ENCODE measurements around the gene HEYL. TPM values are rescaled to one million over a fixed set of nuclear protein-coding genes. Genes with fewer than 3 reads are reported as not detected.
A peak's percentile ranks its signal among the peaks of the same experiment; 100 is the strongest.
"Not testable (repeated sequence)": the region's sequence is repeated elsewhere in the genome, so short reads cannot be mapped to it uniquely, and the experiment has no call there.

The HEYL gene
- total RNA-seq, 2 experiments from 2014 or later: not detected

- CTCF ChIA-PET: interaction anchor here (0.6 to 2.0 kb wide), 8 partner anchors 9 to 182 kb away, joined by 3 to 5 read pairs (median 3); partner anchors contain the start of gene PABPC4
- Mint-ChIP-seq H3K9me3 (no peaks in the 10 kb centered on the region), H3K27me3 (no peaks in the 10 kb centered on the region), H3K4me3 (no peak overlapping the region), H3K27ac (no peak overlapping the region), H3K36me3 (ENCODE audit: low read depth) (no peaks in the 10 kb centered on the region), H3K4me1 (peaks cover 12% of the 10 kb centered on the region)
- DNase-seq: peak; percentile 80
- POLR2A ChIA-PET: no interaction called here
These were observed 29.7 kb downstream of the HEYL start for GRCh38 chr1:39609618-39610331.

GRCh38 chr1:39608921-39609320, 30.5 kb downstream of the HEYL start:
- Mint-ChIP-seq H3K4me3 (no peak overlapping the region), H3K4me1 (peaks cover 12% of the 10 kb centered on the region), H3K36me3 (ENCODE audit: low read depth) (no peaks in the 10 kb centered on the region), H3K9me3 (no peaks in the 10 kb centered on the region), H3K27me3 (peaks cover 2% of the 10 kb centered on the region), H3K27ac (no peak overlapping the region)
- ChIA-PET CTCF (interaction anchor here (1.1 to 1.3 kb wide), 4 partner anchors 15 to 61 kb away, joined by 3 to 10 read pairs (median 4); no protein-coding TSS in a partner anchor), POLR2A (no interaction called here)
- no peak for DNase-seq

GRCh38 chr1:39603677-39604076, 35.8 kb downstream of the HEYL start:
- H3K27ac Mint-ChIP-seq; DNase-seq; POLR2A ChIA-PET; H3K27me3 Mint-ChIP-seq; H3K9me3 Mint-ChIP-seq; H3K4me3 Mint-ChIP-seq; H3K36me3 Mint-ChIP-seq (ENCODE audit: low read depth); H3K4me1 Mint-ChIP-seq: not testable (repeated sequence)
- CTCF ChIA-PET: interaction anchor here (1.8 to 1.9 kb wide), 2 partner anchors 38 to 55 kb away, joined by 4 to 9 read pairs; no protein-coding TSS in a partner anchor

GRCh38 chr1:39601667-39602255, 37.7 kb downstream of the HEYL start:
- POLR2A ChIA-PET; H3K9me3 Mint-ChIP-seq; H3K36me3 Mint-ChIP-seq (ENCODE audit: low read depth); H3K27ac Mint-ChIP-seq; CTCF ChIA-PET; H3K4me3 Mint-ChIP-seq; DNase-seq; H3K27me3 Mint-ChIP-seq; H3K4me1 Mint-ChIP-seq: not testable (repeated sequence)

GRCh38 chr1:39596163-39596562, 43.3 kb downstream of the HEYL start:
- CTCF ChIA-PET: interaction anchor here (1.5 to 2.8 kb wide), 2 partner anchors 10 to 63 kb away, joined by 5 to 9 read pairs; no protein-coding TSS in a partner anchor
- DNase-seq: no peak
- no peaks in the 10 kb centered on the region for H3K36me3 Mint-ChIP-seq (ENCODE audit: low read depth)
- H3K27ac Mint-ChIP-seq: no peak overlapping the region
- peaks cover 2% of the 10 kb centered on the region for H3K27me3 Mint-ChIP-seq
- H3K4me1 Mint-ChIP-seq: peaks cover 4% of the 10 kb centered on the region
- POLR2A ChIA-PET: no interaction called here
- H3K9me3 Mint-ChIP-seq: no peaks in the 10 kb centered on the region
- no peak overlapping the region for H3K4me3 Mint-ChIP-seq

GRCh38 chr1:39593386-39593785, 46.1 kb downstream of the HEYL start:
- Mint-ChIP-seq H3K27ac (no peak overlapping the region), H3K9me3 (no peaks in the 10 kb centered on the region), H3K4me3 (no peak overlapping the region), H3K36me3 (ENCODE audit: low read depth) (no peaks in the 10 kb centered on the region), H3K4me1 (peaks cover 4% of the 10 kb centered on the region), H3K27me3 (peaks cover 2% of the 10 kb centered on the region)
- no peak for DNase-seq
- POLR2A ChIA-PET: no interaction called here
- CTCF ChIA-PET: interaction anchor here (1.1 kb wide), 1 partner anchor 8 kb away, joined by 3 read pairs; no protein-coding TSS in a partner anchor

- Mint-ChIP-seq H3K4me3 (no peak overlapping the region), H3K27ac (no peak overlapping the region), H3K36me3 (ENCODE audit: low read depth) (no peaks in the 10 kb centered on the region), H3K27me3 (peaks cover 2% of the 10 kb centered on the region), H3K9me3 (no peaks in the 10 kb centered on the region), H3K4me1 (no peaks in the 10 kb centered on the region)
- no peak for DNase-seq
- ChIA-PET POLR2A (no interaction called here), CTCF (interaction anchor here (0.7 to 0.8 kb wide), 2 partner anchors 18 to 207 kb away, joined by 3 read pairs; no protein-coding TSS in a partner anchor)
These were observed 47.4 kb downstream of the HEYL start for GRCh38 chr1:39592069-39592468.

GRCh38 chr1:39590546-39590945, 48.9 kb downstream of the HEYL start:
- DNase-seq: no peak
- CTCF ChIA-PET: interaction anchor here (0.7 to 2.2 kb wide), 2 partner anchors 14 to 63 kb away, joined by 3 to 4 read pairs; partner anchors contain the start of gene PABPC4
- Mint-ChIP-seq H3K27ac (no peak overlapping the region), H3K4me1 (no peaks in the 10 kb centered on the region), H3K36me3 (ENCODE audit: low read depth) (no peaks in the 10 kb centered on the region), H3K27me3 (peaks cover 2% of the 10 kb centered on the region), H3K9me3 (no peaks in the 10 kb centered on the region), H3K4me3 (no peak overlapping the region)
- POLR2A ChIA-PET: no interaction called here

- ChIA-PET CTCF (no interaction called here), POLR2A (no interaction called here)
- Mint-ChIP-seq H3K9me3 (no peaks in the 10 kb centered on the region), H3K27me3 (no peaks in the 10 kb centered on the region), H3K36me3 (ENCODE audit: low read depth) (no peaks in the 10 kb centered on the region), H3K4me3 (no peak overlapping the region), H3K27ac (no peak overlapping the region), H3K4me1 (peaks cover 7% of the 10 kb centered on the region)
- no peak for DNase-seq
These were observed 53.5 kb downstream of the HEYL start for GRCh38 chr1:39585933-39586332.

- Mint-ChIP-seq H3K4me3 (peak overlapping the region; percentile 84), H3K27ac (peak overlapping the region; percentile 92), H3K9me3 (no peaks in the 10 kb centered on the region), H3K4me1 (peaks cover 41% of the 10 kb centered on the region), H3K36me3 (ENCODE audit: low read depth) (peaks cover 37% of the 10 kb centered on the region), H3K27me3 (peaks cover 2% of the 10 kb centered on the region)
- ChIA-PET CTCF (interaction anchor here (0.9 to 2.7 kb wide), 9 partner anchors 10 to 478 kb away, joined by 3 to 7 read pairs (median 3); no protein-coding TSS in a partner anchor), POLR2A (no interaction called here)
- peak; percentile 34 for DNase-seq
These were observed 63.3 kb downstream of the HEYL start for GRCh38 chr1:39576016-39576657.

- Mint-ChIP-seq H3K4me1 (peaks cover 46% of the 10 kb centered on the region), H3K27ac (peak overlapping the region; percentile 92), H3K9me3 (no peaks in the 10 kb centered on the region), H3K27me3 (peaks cover 2% of the 10 kb centered on the region), H3K36me3 (ENCODE audit: low read depth) (peaks cover 42% of the 10 kb centered on the region), H3K4me3 (peak overlapping the region; percentile 84)
- peak; percentile 62 for DNase-seq
- ChIA-PET POLR2A (interaction anchor here (0.6 kb wide), 2 partner anchors 100 to 518 kb away, joined by 3 to 7 read pairs; no protein-coding TSS in a partner anchor), CTCF (interaction anchor here (0.6 to 2.7 kb wide), 6 partner anchors 10 to 132 kb away, joined by 3 to 7 read pairs (median 4); no protein-coding TSS in a partner anchor)
These were observed 64.0 kb downstream of the HEYL start for GRCh38 chr1:39575191-39576015.

GRCh38 chr1:39574646-39575045, 64.8 kb downstream of the HEYL start:
- no peaks in the 10 kb centered on the region for H3K9me3 Mint-ChIP-seq
- CTCF ChIA-PET: interaction anchor here (1.2 to 1.3 kb wide), 2 partner anchors 9 to 13 kb away, joined by 3 to 4 read pairs; no protein-coding TSS in a partner anchor

More at GRCh38 chr1:39574646-39575045, 64.8 kb downstream of the HEYL start:
- Mint-ChIP-seq H3K27me3 (peaks cover 2% of the 10 kb centered on the region), H3K4me1 (peaks cover 50% of the 10 kb centered on the region), H3K4me3 (peak overlapping the region; percentile 84), H3K27ac (peak overlapping the region; percentile 92), H3K36me3 (ENCODE audit: low read depth) (peaks cover 48% of the 10 kb centered on the region)
- POLR2A ChIA-PET: interaction anchor here (0.6 kb wide), 1 partner anchor 101 kb away, joined by 7 read pairs; no protein-coding TSS in a partner anchor
- peak; percentile 9 for DNase-seq
